ENCODE measurements around the gene ADORA1. TPM values are rescaled to one million over a fixed set of nuclear protein-coding genes. Genes with fewer than 3 reads are reported as not detected.

Gene ADORA1
- total and polyA plus RNA-seq, 8 donors, result 1.6 to 18.7 (median 9.3) TPM

GRCh38 chr1:203136409-203137042 lies 9.0 kb downstream of the ADORA1 start:
- intact Hi-C loops (cut with DNase I), result no loop called here
- Histone ChIP-seq H3K27ac (no peak overlapping the region), H3K4me3 (no peak overlapping the region), H3K36me3 (no peaks in the 10 kb centered on the region), H3K9me3 (no peaks in the 10 kb centered on the region), H3K4me1 (peaks cover 0 to 6% of the 10 kb centered on the region in 2 donors), H3K27me3 (peaks cover 0 to 55% of the 10 kb centered on the region in 2 donors)
- DNase-seq (no peak), ATAC-seq (no peak)
- TF ChIP-seq CTCF (IDR thresholded peaks at IDR 0.05), result no peak

GRCh38 chr1:203137324-203137723 lies 9.8 kb downstream of the ADORA1 start:
- no peak for TF ChIP-seq CTCF (IDR thresholded peaks at IDR 0.05)
- Histone ChIP-seq H3K36me3 (no peaks in the 10 kb centered on the region), H3K27me3 (peaks cover 0 to 47% of the 10 kb centered on the region in 2 donors), H3K4me3 (no peak overlapping the region), H3K27ac (no peak overlapping the region), H3K9me3 (no peaks in the 10 kb centered on the region), H3K4me1 (peaks cover 0 to 6% of the 10 kb centered on the region in 2 donors)
- intact Hi-C loops (cut with DNase I), result no loop called here
- DNase-seq, result no peak
- ATAC-seq, result no peak

GRCh38 chr1:203138066-203138465 lies 10.5 kb downstream of the ADORA1 start:
- no peak for ATAC-seq
- no peaks in the 10 kb centered on the region for H3K9me3 ChIP-seq
- H3K27ac ChIP-seq, result no peak overlapping the region
- intact Hi-C loops (cut with DNase I), result no loop called here
- H3K36me3 ChIP-seq, result no peaks in the 10 kb centered on the region
- peaks cover 0 to 41% of the 10 kb centered on the region in 2 donors for H3K27me3 ChIP-seq
- no peak overlapping the region for H3K4me3 ChIP-seq
- peaks cover 0 to 6% of the 10 kb centered on the region in 2 donors for H3K4me1 ChIP-seq
- TF ChIP-seq CTCF (IDR thresholded peaks at IDR 0.05), result no peak
- DNase-seq, result no peak

GRCh38 chr1:203139976-203140475 lies 12.5 kb downstream of the ADORA1 start:
- no peak for TF ChIP-seq CTCF (IDR thresholded peaks at IDR 0.05)
- intact Hi-C loops (cut with DNase I), result no loop called here
- H3K4me3 ChIP-seq, result no peak overlapping the region

GRCh38 chr1:203140743-203141520 lies 13.4 kb downstream of the ADORA1 start:
- ATAC-seq (no peak), DNase-seq (no peak)
- intact Hi-C loops (cut with DNase I), result no loop called here
- TF ChIP-seq CTCF (IDR thresholded peaks at IDR 0.05), result no peak
- Histone ChIP-seq H3K36me3 (no peaks in the 10 kb centered on the region), H3K27ac (no peak overlapping the region), H3K4me3 (no peak overlapping the region), H3K27me3 (peaks cover 0 to 21% of the 10 kb centered on the region in 2 donors), H3K9me3 (no peaks in the 10 kb centered on the region), H3K4me1 (no peaks in the 10 kb centered on the region)

More at GRCh38 chr1:203139976-203140475, 12.5 kb downstream of the ADORA1 start:
- Histone ChIP-seq H3K9me3 (no peaks in the 10 kb centered on the region), H3K27ac (no peak overlapping the region), H3K36me3 (no peaks in the 10 kb centered on the region), H3K27me3 (peaks cover 0 to 25% of the 10 kb centered on the region in 2 donors), H3K4me1 (no peaks in the 10 kb centered on the region)
- DNase-seq (no peak), ATAC-seq (no peak)

Measured in left lung (tissue), 10 donors.